GM23338 (cell line): ENCODE results near the gene VIPAS39. TPM values are rescaled to one million over a fixed set of nuclear protein-coding genes. Genes with fewer than 3 reads are reported as not detected.

Experiments used
- ATAC-seq: fragments of 200-7000 bp; cut with Tn5 transposase; 3 replicates; pipeline ENCODE4 v1.9.1; 2020
- DNase-seq: peaks from one replicate; pipeline ENCODE4 v3.0.0-alpha.2; 2015; ENCODE audit warnings: low spot score
- H2AFZ ChIP-seq: fragments of 200-600 bp; sonication (generic); 2 replicates; pipeline ENCODE4 v1.8.0; 2016; ENCODE audit warnings: antibody characterized with exemption, mild to moderate bottlenecking, moderate library complexity
- H3F3A ChIP-seq: fragments of 200-600 bp; sonication (generic); replicated peaks from 2 replicates; pipeline ENCODE4 v1.8.0; 2017; ENCODE audit warnings: antibody characterized with exemption, mixed run types, low read depth
- H3K27ac ChIP-seq: fragments of 200-600 bp; sonication (generic); 2 replicates; pipeline ENCODE4 v1.6.1; 2016; ENCODE audit warnings: low read depth
- H3K27me3 ChIP-seq: fragments of 200-600 bp; sonication (generic); 2 replicates; pipeline ENCODE4 v1.8.0; 2016; ENCODE audit warnings: mild to moderate bottlenecking, mixed run types, moderate library complexity; ENCODE audit not compliant: insufficient read depth
- H3K36me3 ChIP-seq: fragments of 200-600 bp; sonication (generic); 2 replicates; pipeline ENCODE4 v1.8.0; 2016; ENCODE audit warnings: mild to moderate bottlenecking; ENCODE audit not compliant: insufficient read depth
- H3K4me1 ChIP-seq: fragments of 200-600 bp; sonication (generic); 2 replicates; pipeline ENCODE4 v1.8.0; 2016; ENCODE audit warnings: mild to moderate bottlenecking, moderate library complexity; ENCODE audit not compliant: insufficient read depth
- H3K4me2 ChIP-seq: fragments of 200-600 bp; sonication (generic); 2 replicates; pipeline ENCODE4 v1.7.1; 2017; ENCODE audit warnings: mixed run types
- H3K4me3 ChIP-seq: fragments of 200-600 bp; sonication (generic); 2 replicates; pipeline ENCODE4 v1.6.1; 2016; ENCODE audit warnings: mixed run types
- H3K79me2 ChIP-seq: fragments of 200-600 bp; sonication (generic); replicated peaks from 2 replicates; pipeline ENCODE4 v1.8.0; 2017; ENCODE audit warnings: mild to moderate bottlenecking; ENCODE audit not compliant: insufficient read depth
- H3K9me2 ChIP-seq: fragments of 200-600 bp; sonication (generic); 2 replicates; pipeline ENCODE4 v1.8.0; 2017; ENCODE audit not compliant: insufficient read depth
- H4K20me1 ChIP-seq: fragments of 200-600 bp; sonication (generic); replicated peaks from 2 replicates; pipeline ENCODE4 v1.8.0; 2017; ENCODE audit warnings: mild to moderate bottlenecking; ENCODE audit not compliant: insufficient read depth
- H3K27ac Mint-ChIP-seq: 2 replicates; pipeline ENCODE4 v1.8.0; 2020; ENCODE audit warnings: inconsistent platforms, mild to moderate bottlenecking, moderate library complexity, mixed read lengths
- H3K27me3 Mint-ChIP-seq: 3 replicates; pipeline ENCODE4 v1.8.0; 2022; ENCODE audit warnings: low read depth, mild to moderate bottlenecking, moderate library complexity, mixed read lengths, inconsistent platforms; ENCODE audit not compliant: insufficient read depth, poor library complexity
- H3K36me3 Mint-ChIP-seq: 3 replicates; pipeline ENCODE4 v1.8.0; 2021; ENCODE audit warnings: low read depth, mild to moderate bottlenecking, inconsistent platforms, moderate library complexity, mixed read lengths
- H3K4me1 Mint-ChIP-seq: 3 replicates; pipeline ENCODE4 v1.8.0; 2020; ENCODE audit warnings: mild to moderate bottlenecking, inconsistent platforms, mixed read lengths
- H3K4me3 Mint-ChIP-seq: 3 replicates; pipeline ENCODE4 v1.8.0; 2021; ENCODE audit warnings: moderate library complexity, mild to moderate bottlenecking, inconsistent platforms, mixed read lengths
- H3K9me3 Mint-ChIP-seq: 3 replicates; pipeline ENCODE4 v1.8.0; 2020; ENCODE audit warnings: moderate library complexity, mild to moderate bottlenecking, inconsistent platforms, mixed read lengths
- CREB1 ChIP-seq: fragments of 250-450 bp; sonication (Bioruptor Pico); IDR thresholded peaks from 2 replicates; pipeline ENCODE4 v1.5.0; 2020; ENCODE audit warnings: low read depth, mild to moderate bottlenecking, moderate library complexity
- EZH2 ChIP-seq: fragments of 200-600 bp; sonication (generic); IDR thresholded peaks from one replicate; pipeline ENCODE4 v1.8.0; 2017; ENCODE audit warnings: antibody characterized with exemption, mild to moderate bottlenecking, low read depth; ENCODE audit not compliant: unreplicated experiment
- EZH2phosphoT487 ChIP-seq: fragments of 200-600 bp; sonication (generic); IDR thresholded peaks from one replicate; pipeline ENCODE4 v1.8.1; 2018; ENCODE audit warnings: antibody characterized with exemption; ENCODE audit not compliant: unreplicated experiment
- JUNB ChIP-seq: IDR thresholded peaks from one replicate; pipeline ENCODE4 v1.6.1; 2016; ENCODE audit warnings: antibody characterized with exemption; ENCODE audit not compliant: unreplicated experiment
- NANOG ChIP-seq: IDR thresholded peaks from 2 replicates; pipeline ENCODE4 v1.6.1; 2016; ENCODE audit warnings: antibody characterized with exemption, borderline replicate concordance
- POLR2AphosphoS5 ChIP-seq: IDR thresholded peaks from 2 replicates; pipeline ENCODE4 v1.6.1; 2016; ENCODE audit warnings: antibody characterized with exemption, low read depth
- STAT1 ChIP-seq: IDR thresholded peaks from one replicate; pipeline ENCODE4 v1.6.1; 2016; ENCODE audit warnings: antibody characterized with exemption; ENCODE audit not compliant: unreplicated experiment
- ZNF114 ChIP-seq: fragments of 250-450 bp; sonication (Bioruptor Pico); IDR thresholded peaks from 2 replicates; pipeline ENCODE4 v1.5.0; 2020; ENCODE audit warnings: mild to moderate bottlenecking, moderate library complexity
- ZNF331 ChIP-seq: fragments of 250-450 bp; sonication (Bioruptor Pico); IDR thresholded peaks from 2 replicates; pipeline ENCODE4 v1.5.0; 2020; ENCODE audit warnings: low read depth, mild to moderate bottlenecking, moderate library complexity
- polyA plus RNA-seq: library from polyadenylated mRNA; unstranded; fragments of >200 nt; fragmentation: Nextera tagmentation; extraction: Ambion mirVana; gene quantifications from 2 replicates; pipeline ENCODE4 v1.2.1, GENCODE V29; 2016
- total RNA-seq: library from RNA; depleted of rRNA; stranded (reverse); fragments of >200 nt; shearing (Covaris generic); gene quantifications from 2 replicates; pipeline ENCODE4 v1.2.3, GENCODE V29; 2014
- TF ChIP-seq, protein P1 (sequence below): IDR thresholded peaks from one replicate; pipeline ENCODE4 v1.6.1; 2018; ENCODE audit warnings: antibody characterized with exemption; ENCODE audit not compliant: unreplicated experiment
- TF ChIP-seq, protein P2 (sequence below), 2 experiments: fragments of 200-600 bp in 1 of 2; sonication (generic) in 1 of 2; conservative IDR thresholded peaks; 2 replicates each; pipeline versions ENCODE4 v1.5.1 to v1.6.1; 2016 to 2017; ENCODE audit warnings: antibody characterized with exemption in 2 of 2, low read depth in 2 of 2, mild to moderate bottlenecking in 2 of 2, moderate library complexity in 1 of 2
- TF ChIP-seq, protein P3 (sequence below): IDR thresholded peaks from 2 replicates; pipeline ENCODE4 v1.6.1; 2016; ENCODE audit warnings: antibody characterized with exemption
- TF ChIP-seq, protein P4 (sequence below): fragments of 250-450 bp; sonication (Bioruptor Pico); IDR thresholded peaks from 2 replicates; pipeline ENCODE4 v1.5.0; 2020; ENCODE audit warnings: mild to moderate bottlenecking, moderate library complexity

VIPAS39 gene
- total and polyA plus RNA-seq, 2 experiments from 2014 or later: 9.4 to 21.8 TPM

DNA sequence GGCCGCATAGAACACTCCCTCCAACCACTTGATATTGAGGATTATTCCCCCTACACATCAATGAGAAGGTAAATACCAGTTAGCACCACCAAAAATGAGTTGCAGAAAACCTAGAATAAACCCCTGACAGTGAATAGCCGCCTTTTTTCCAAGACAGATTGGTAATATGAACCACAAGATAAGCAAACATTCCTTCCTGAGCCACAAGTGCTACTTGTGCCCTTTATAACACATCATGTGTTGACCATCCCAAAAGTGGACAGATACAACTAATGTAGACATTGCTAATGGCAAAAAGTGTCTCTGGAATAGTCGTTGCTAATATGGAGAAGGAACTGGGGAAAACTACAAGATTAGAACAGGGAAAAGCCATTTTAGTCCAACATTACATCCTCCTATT, 51.3 kb downstream of the VIPAS39 start:
- Histone ChIP-seq H3K9me2 (no peaks in the 10 kb centered on the region), H3K36me3 (no peaks in the 10 kb centered on the region), H3K27me3 (no peaks in the 10 kb centered on the region), H2AFZ (no peak overlapping the region), H3K4me2 (no peak overlapping the region), H3F3A (no peaks in the 10 kb centered on the region), H3K4me1 (no peaks in the 10 kb centered on the region), H3K4me3 (no peak overlapping the region), H3K27ac (no peak overlapping the region), H3K79me2 (no peaks in the 10 kb centered on the region), H4K20me1 (no peaks in the 10 kb centered on the region)
- no peaks in the 10 kb centered on the region for H3K27me3 Mint-ChIP-seq
- TF ChIP-seq ZNF114 (CRISPR knock-in tag): no peak
- no peak for TF ChIP-seq CREB1 (CRISPR knock-in tag)
- TF ChIP-seq, protein P1, sequence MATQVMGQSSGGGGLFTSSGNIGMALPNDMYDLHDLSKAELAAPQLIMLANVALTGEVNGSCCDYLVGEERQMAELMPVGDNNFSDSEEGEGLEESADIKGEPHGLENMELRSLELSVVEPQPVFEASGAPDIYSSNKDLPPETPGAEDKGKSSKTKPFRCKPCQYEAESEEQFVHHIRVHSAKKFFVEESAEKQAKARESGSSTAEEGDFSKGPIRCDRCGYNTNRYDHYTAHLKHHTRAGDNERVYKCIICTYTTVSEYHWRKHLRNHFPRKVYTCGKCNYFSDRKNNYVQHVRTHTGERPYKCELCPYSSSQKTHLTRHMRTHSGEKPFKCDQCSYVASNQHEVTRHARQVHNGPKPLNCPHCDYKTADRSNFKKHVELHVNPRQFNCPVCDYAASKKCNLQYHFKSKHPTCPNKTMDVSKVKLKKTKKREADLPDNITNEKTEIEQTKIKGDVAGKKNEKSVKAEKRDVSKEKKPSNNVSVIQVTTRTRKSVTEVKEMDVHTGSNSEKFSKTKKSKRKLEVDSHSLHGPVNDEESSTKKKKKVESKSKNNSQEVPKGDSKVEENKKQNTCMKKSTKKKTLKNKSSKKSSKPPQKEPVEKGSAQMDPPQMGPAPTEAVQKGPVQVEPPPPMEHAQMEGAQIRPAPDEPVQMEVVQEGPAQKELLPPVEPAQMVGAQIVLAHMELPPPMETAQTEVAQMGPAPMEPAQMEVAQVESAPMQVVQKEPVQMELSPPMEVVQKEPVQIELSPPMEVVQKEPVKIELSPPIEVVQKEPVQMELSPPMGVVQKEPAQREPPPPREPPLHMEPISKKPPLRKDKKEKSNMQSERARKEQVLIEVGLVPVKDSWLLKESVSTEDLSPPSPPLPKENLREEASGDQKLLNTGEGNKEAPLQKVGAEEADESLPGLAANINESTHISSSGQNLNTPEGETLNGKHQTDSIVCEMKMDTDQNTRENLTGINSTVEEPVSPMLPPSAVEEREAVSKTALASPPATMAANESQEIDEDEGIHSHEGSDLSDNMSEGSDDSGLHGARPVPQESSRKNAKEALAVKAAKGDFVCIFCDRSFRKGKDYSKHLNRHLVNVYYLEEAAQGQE: no peak
- no peak for TF ChIP-seq EZH2phosphoT487
- TF ChIP-seq, protein P2, sequence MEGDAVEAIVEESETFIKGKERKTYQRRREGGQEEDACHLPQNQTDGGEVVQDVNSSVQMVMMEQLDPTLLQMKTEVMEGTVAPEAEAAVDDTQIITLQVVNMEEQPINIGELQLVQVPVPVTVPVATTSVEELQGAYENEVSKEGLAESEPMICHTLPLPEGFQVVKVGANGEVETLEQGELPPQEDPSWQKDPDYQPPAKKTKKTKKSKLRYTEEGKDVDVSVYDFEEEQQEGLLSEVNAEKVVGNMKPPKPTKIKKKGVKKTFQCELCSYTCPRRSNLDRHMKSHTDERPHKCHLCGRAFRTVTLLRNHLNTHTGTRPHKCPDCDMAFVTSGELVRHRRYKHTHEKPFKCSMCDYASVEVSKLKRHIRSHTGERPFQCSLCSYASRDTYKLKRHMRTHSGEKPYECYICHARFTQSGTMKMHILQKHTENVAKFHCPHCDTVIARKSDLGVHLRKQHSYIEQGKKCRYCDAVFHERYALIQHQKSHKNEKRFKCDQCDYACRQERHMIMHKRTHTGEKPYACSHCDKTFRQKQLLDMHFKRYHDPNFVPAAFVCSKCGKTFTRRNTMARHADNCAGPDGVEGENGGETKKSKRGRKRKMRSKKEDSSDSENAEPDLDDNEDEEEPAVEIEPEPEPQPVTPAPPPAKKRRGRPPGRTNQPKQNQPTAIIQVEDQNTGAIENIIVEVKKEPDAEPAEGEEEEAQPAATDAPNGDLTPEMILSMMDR (conservative IDR thresholded peaks at IDR 0.05; ENCODE audit: low read depth in 2 of 2): no peak
- TF ChIP-seq, protein P3, sequence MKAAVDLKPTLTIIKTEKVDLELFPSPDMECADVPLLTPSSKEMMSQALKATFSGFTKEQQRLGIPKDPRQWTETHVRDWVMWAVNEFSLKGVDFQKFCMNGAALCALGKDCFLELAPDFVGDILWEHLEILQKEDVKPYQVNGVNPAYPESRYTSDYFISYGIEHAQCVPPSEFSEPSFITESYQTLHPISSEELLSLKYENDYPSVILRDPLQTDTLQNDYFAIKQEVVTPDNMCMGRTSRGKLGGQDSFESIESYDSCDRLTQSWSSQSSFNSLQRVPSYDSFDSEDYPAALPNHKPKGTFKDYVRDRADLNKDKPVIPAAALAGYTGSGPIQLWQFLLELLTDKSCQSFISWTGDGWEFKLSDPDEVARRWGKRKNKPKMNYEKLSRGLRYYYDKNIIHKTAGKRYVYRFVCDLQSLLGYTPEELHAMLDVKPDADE: no peak
- no peak for TF ChIP-seq ZNF331
- no peak for TF ChIP-seq NANOG
- no peak for TF ChIP-seq EZH2
- no peak for TF ChIP-seq POLR2AphosphoS5
- TF ChIP-seq JUNB: no peak
- TF ChIP-seq STAT1: no peak
- TF ChIP-seq, protein P4, sequence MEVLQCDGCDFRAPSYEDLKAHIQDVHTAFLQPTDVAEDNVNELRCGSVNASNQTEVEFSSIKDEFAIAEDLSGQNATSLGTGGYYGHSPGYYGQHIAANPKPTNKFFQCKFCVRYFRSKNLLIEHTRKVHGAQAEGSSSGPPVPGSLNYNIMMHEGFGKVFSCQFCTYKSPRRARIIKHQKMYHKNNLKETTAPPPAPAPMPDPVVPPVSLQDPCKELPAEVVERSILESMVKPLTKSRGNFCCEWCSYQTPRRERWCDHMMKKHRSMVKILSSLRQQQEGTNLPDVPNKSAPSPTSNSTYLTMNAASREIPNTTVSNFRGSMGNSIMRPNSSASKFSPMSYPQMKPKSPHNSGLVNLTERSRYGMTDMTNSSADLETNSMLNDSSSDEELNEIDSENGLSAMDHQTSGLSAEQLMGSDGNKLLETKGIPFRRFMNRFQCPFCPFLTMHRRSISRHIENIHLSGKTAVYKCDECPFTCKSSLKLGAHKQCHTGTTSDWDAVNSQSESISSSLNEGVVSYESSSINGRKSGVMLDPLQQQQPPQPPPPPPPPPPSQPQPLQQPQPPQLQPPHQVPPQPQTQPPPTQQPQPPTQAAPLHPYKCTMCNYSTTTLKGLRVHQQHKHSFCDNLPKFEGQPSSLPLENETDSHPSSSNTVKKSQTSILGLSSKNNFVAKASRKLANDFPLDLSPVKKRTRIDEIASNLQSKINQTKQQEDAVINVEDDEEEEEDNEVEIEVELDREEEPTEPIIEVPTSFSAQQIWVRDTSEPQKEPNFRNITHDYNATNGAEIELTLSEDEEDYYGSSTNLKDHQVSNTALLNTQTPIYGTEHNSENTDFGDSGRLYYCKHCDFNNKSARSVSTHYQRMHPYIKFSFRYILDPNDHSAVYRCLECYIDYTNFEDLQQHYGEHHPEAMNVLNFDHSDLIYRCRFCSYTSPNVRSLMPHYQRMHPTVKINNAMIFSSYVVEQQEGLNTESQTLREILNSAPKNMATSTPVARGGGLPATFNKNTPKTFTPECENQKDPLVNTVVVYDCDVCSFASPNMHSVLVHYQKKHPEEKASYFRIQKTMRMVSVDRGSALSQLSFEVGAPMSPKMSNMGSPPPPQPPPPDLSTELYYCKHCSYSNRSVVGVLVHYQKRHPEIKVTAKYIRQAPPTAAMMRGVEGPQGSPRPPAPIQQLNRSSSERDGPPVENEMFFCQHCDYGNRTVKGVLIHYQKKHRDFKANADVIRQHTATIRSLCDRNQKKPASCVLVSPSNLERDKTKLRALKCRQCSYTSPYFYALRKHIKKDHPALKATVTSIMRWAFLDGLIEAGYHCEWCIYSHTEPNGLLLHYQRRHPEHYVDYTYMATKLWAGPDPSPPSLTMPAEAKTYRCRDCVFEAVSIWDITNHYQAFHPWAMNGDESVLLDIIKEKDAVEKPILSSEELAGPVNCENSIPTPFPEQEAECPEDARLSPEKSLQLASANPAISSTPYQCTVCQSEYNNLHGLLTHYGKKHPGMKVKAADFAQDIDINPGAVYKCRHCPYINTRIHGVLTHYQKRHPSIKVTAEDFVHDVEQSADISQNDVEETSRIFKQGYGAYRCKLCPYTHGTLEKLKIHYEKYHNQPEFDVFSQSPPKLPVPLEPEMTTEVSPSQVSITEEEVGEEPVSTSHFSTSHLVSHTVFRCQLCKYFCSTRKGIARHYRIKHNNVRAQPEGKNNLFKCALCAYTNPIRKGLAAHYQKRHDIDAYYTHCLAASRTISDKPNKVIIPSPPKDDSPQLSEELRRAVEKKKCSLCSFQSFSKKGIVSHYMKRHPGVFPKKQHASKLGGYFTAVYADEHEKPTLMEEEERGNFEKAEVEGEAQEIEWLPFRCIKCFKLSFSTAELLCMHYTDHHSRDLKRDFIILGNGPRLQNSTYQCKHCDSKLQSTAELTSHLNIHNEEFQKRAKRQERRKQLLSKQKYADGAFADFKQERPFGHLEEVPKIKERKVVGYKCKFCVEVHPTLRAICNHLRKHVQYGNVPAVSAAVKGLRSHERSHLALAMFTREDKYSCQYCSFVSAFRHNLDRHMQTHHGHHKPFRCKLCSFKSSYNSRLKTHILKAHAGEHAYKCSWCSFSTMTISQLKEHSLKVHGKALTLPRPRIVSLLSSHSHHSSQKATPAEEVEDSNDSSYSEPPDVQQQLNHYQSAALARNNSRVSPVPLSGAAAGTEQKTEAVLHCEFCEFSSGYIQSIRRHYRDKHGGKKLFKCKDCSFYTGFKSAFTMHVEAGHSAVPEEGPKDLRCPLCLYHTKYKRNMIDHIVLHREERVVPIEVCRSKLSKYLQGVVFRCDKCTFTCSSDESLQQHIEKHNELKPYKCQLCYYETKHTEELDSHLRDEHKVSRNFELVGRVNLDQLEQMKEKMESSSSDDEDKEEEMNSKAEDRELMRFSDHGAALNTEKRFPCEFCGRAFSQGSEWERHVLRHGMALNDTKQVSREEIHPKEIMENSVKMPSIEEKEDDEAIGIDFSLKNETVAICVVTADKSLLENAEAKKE (CRISPR knock-in tag): no peak
- no peak for DNase-seq
- peaks cover 4% of the 10 kb centered on the region; the same call in 2 of the 3 replicates for H3K4me1 Mint-ChIP-seq
- no peak overlapping the region for H3K4me3 Mint-ChIP-seq
- H3K27ac Mint-ChIP-seq: no peak overlapping the region
- H3K36me3 Mint-ChIP-seq: no peaks in the 10 kb centered on the region
- H3K9me3 Mint-ChIP-seq: no peaks in the 10 kb centered on the region
- ATAC-seq: no peak
